AG04450 (cell line): Measurements from ENCODE around the gene TENT5C. TPM values are rescaled to one million over a fixed set of nuclear protein-coding genes. Genes with fewer than 3 reads are reported as not detected.

ENCODE experiments used
- CTCF ChIA-PET: fragments of 300-600, 350-600 bp; formaldehyde crosslinking; extraction: SDS; loops from one replicate; lab custom pipeline; 2022; ENCODE audit warnings: antibody characterized with exemption, inconsistent platforms; lab: Charles Lee
- POLR2A ChIA-PET: fragments of 350-600 bp; formaldehyde crosslinking; extraction: SDS; loops from one replicate; lab custom pipeline; 2021; ENCODE audit warnings: antibody characterized with exemption, inconsistent platforms; lab: Yijun Ruan, JAX
- DNase-seq: peaks from one replicate; pipeline ENCODE4 v3.0.0-alpha.2; 2011; ENCODE audit warnings: low read depth, low spot score
- H3K27ac ChIP-seq: one replicate; pipeline ENCODE4 v1.5.1; 2012; ENCODE audit warnings: low read depth, low read length, control low read depth
- H3K27me3 ChIP-seq: one replicate; pipeline ENCODE4 v1.6.0; 2012; ENCODE audit warnings: low read length; ENCODE audit not compliant: control insufficient read depth, insufficient read depth
- H3K4me3 ChIP-seq: 2 replicates; pipeline ENCODE4 v1.5.1; 2011; ENCODE audit warnings: mild to moderate bottlenecking, low read depth, low read length, control low read depth
- H3K9me3 ChIP-seq: 2 replicates; pipeline ENCODE4 v1.5.1; 2012; ENCODE audit warnings: low read length; ENCODE audit not compliant: control insufficient read depth, insufficient read depth
- CTCF ChIP-seq: IDR thresholded peaks from 2 replicates; pipeline ENCODE4 v1.5.1; 2011; ENCODE audit warnings: low read depth, low read length, control low read depth, inconsistent platforms
- polyA plus RNA-seq: library from polyadenylated mRNA; depleted of rRNA; stranded (reverse); fragments of >200 nt; gene quantifications from 2 replicates; pipeline ENCODE4 v1.2.3, GENCODE V29; 2011

TENT5C gene
- polyA plus RNA-seq, 1 experiment = 29.2 TPM

DNA sequence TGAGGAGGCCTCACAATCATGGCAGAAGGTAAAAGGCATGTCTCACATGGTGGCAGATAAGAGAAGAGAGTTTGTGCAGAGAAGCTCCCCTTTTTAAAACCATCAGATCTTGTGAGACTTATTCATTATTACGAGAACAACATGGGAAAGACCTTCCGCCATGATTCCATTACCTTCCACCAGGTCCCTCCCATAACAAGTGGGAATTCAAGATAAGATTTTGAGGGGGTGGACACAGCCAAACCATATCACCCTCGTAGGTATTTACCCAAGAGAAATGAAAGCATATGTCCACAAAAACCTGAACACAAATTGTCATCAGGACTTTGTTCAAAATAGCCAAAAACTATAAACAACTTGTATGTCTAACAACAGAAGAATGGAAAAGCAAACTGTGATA is 45.9 kb upstream of the TENT5C start:
- CTCF ChIA-PET = no interaction called here
- POLR2A ChIA-PET = no interaction called here

DNA sequence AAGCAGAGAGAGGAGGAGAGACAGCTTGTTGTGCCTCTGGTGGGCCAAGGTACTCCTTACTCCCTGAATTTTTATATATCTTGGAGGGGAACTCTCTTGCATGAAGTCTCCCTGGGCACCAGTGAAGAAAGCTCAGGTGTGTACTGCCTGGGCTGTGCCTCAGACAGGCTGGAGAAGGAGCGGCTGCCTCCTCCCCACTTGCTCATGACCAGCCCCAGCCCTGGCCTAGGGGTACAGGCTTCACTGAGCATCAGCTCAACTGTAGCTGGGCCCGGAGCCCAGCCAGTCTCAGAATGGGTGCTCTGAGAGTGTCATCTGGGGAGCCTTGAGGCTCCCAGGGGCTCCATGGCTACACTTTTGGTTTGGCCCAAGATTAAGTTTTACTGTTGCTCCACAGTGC is 44.8 kb upstream of the TENT5C start:
- POLR2A ChIA-PET = no interaction called here
- H3K27ac ChIP-seq = no peak overlapping the region
- no peak for TF ChIP-seq CTCF
- peaks cover 14% of the 10 kb centered on the region for H3K27me3 ChIP-seq
- H3K9me3 ChIP-seq = no peaks in the 10 kb centered on the region
- no peak overlapping the region for H3K4me3 ChIP-seq
- DNase-seq = no peak
- CTCF ChIA-PET = interaction anchor here (0.8 to 1.2 kb wide), 2 partner anchors 26 to 27 kb away, joined by 3 to 5 read pairs; no protein-coding TSS in a partner anchor

More for the DNA sequence above, 45.9 kb upstream of the TENT5C start:
- no peaks in the 10 kb centered on the region for H3K9me3 ChIP-seq
- no peak overlapping the region for H3K4me3 ChIP-seq
- no peak overlapping the region for H3K27ac ChIP-seq
- peaks cover 19% of the 10 kb centered on the region for H3K27me3 ChIP-seq
- DNase-seq = no peak
- TF ChIP-seq CTCF = no peak

DNA sequence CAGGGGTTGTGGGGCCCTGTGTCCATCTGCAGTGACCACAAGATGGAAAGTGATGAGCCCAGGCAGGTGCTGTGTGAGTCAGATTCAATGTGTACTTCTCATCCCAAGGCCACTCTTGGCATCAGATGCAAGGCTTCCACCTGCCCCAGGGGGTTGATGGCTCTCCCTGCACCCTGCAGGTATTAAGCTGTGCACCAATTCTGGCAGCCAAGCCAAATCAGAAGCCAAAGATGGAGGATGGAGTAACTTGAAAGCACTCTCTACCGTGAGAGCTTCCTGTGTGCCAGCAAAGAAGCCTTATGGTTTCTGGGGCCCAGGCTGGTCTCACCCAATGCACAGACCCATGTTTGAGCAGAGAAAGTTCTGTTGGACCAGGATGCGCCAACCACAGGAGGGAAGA is 44.3 kb upstream of the TENT5C start:
- no peaks in the 10 kb centered on the region for H3K9me3 ChIP-seq
- no peak overlapping the region for H3K27ac ChIP-seq
- no peak for TF ChIP-seq CTCF
- H3K4me3 ChIP-seq = no peak overlapping the region
- ChIA-PET CTCF (interaction anchor here (1.2 kb wide), 1 partner anchor 26 kb away, joined by 5 read pairs; no protein-coding TSS in a partner anchor), POLR2A (no interaction called here)
- peaks cover 14% of the 10 kb centered on the region for H3K27me3 ChIP-seq
- DNase-seq = no peak

- no peak overlapping the region for H3K4me3 ChIP-seq
- H3K27me3 ChIP-seq = peaks cover 17% of the 10 kb centered on the region
- TF ChIP-seq CTCF = no peak
- POLR2A ChIA-PET = no interaction called here
- no peak overlapping the region for H3K27ac ChIP-seq
- H3K9me3 ChIP-seq = no peaks in the 10 kb centered on the region
- CTCF ChIA-PET = no interaction called here
- no peak for DNase-seq
Observed at GRCh38 chr1:117562581-117563491, 43.0 kb upstream of the TENT5C start.

GRCh38 chr1:117563492-117563875 is 42.4 kb upstream of the TENT5C start:
- TF ChIP-seq CTCF = no peak
- Histone ChIP-seq H3K27ac (no peak overlapping the region), H3K9me3 (no peaks in the 10 kb centered on the region), H3K27me3 (peaks cover 17% of the 10 kb centered on the region), H3K4me3 (no peak overlapping the region)
- DNase-seq = no peak
- ChIA-PET POLR2A (no interaction called here), CTCF (no interaction called here)
